ENCODE results near the gene PEPD.
A peak's percentile ranks its signal among the peaks of the same experiment; 100 is the strongest.

PEPD gene

GRCh38 chr19:33402421-33403220 is 119.0 kb downstream of the PEPD start:
- Histone ChIP-seq H3K14ac (ENCODE audit: low read length) (peak overlapping the region; percentile 47), H3K9ac (ENCODE audit: low read depth, low read length, poor library complexity) (peak overlapping the region; percentile 72), H3K4me1 (ENCODE audit: control insufficient read depth in 2 of 2, insufficient read depth in 1 of 2, low read depth in 1 of 2, low read length in 2 of 2) (peaks cover 2 to 7% of the 10 kb centered on the region in 2 donors), H2BK5ac (ENCODE audit: low read length) (peak overlapping the region; percentile 26), H3K27me3 (ENCODE audit: control insufficient read depth in 3 of 3, insufficient read depth in 3 of 3, low read depth in 1 of 3, low read length in 3 of 3) (no peaks in the 10 kb centered on the region), H3K18ac (ENCODE audit: low read length) (peak overlapping the region; percentile 65), H3K4me2 (ENCODE audit: insufficient read depth, low read length, poor library complexity, severe bottlenecking) (no peak overlapping the region), H2AFZ (ENCODE audit: low read length) (no peak overlapping the region), H4K91ac (ENCODE audit: low read depth, low read length, poor library complexity) (no peak overlapping the region), H2BK120ac (ENCODE audit: low read depth, low read length) (no peak overlapping the region), H2BK15ac (ENCODE audit: low read length) (no peak overlapping the region), H3K4ac (ENCODE audit: low read length) (no peak overlapping the region), H4K8ac (ENCODE audit: low read depth, low read length) (peak overlapping the region; percentile 50), H3K36me3 (replicated peaks in 1 of 2; ENCODE audit: control insufficient read depth in 2 of 2, insufficient read depth in 2 of 2, low read length in 2 of 2) (peaks cover 0 to 2% of the 10 kb centered on the region in 2 donors), H3K4me3 (ENCODE audit: low read length in 2 of 2) (peak overlapping the region in 1 of 2 donors; percentile 35), H3K23ac (ENCODE audit: low read depth, low read length, poor library complexity) (peak overlapping the region; percentile 57), H2AK5ac (ENCODE audit: low read depth, low read length) (peak overlapping the region; percentile 32), H3K79me1 (ENCODE audit: low read depth, low read length) (peaks cover 3% of the 10 kb centered on the region), H3K27ac (replicated peaks; ENCODE audit: low read length) (no peak overlapping the region), H2BK12ac (ENCODE audit: low read length) (peak overlapping the region; percentile 81), H3K9me3 (replicated peaks in 1 of 2; ENCODE audit: control insufficient read depth in 2 of 2, insufficient read depth in 1 of 2, low read depth in 1 of 2, low read length in 2 of 2) (no peaks in the 10 kb centered on the region)
- no peak for DNase-seq (ENCODE audit: low spot score)
- WGBS, 2 donors (ENCODE audit: extremely low coverage in 2 of 2, insufficient read length in 2 of 2, insufficient replicate concordance in 1 of 2): no CpG with 5 or more reads among the region's 18 CpGs

GRCh38 chr19:33401683-33402420 is 119.7 kb downstream of the PEPD start:
- peak overlapping the region; percentile 47 for H3K14ac ChIP-seq (ENCODE audit: low read length)
- DNase-seq (ENCODE audit: low spot score): no peak
- no peak overlapping the region for H4K91ac ChIP-seq (ENCODE audit: low read depth, low read length, poor library complexity)
- peak overlapping the region; percentile 24 for H3K18ac ChIP-seq (ENCODE audit: low read length)
- H2BK5ac ChIP-seq (ENCODE audit: low read length): no peak overlapping the region
- H3K23ac ChIP-seq (ENCODE audit: low read depth, low read length, poor library complexity): peak overlapping the region; percentile 68
- H2AFZ ChIP-seq (ENCODE audit: low read length): no peak overlapping the region
- H3K9ac ChIP-seq (ENCODE audit: low read depth, low read length, poor library complexity): peak overlapping the region; percentile 63
- no peak overlapping the region for H4K8ac ChIP-seq (ENCODE audit: low read depth, low read length)
- no peak overlapping the region for H2BK12ac ChIP-seq (ENCODE audit: low read length)
- no CpG with 5 or more reads among the region's 30 CpGs for WGBS, 2 donors (ENCODE audit: extremely low coverage in 2 of 2, insufficient read length in 2 of 2, insufficient replicate concordance in 1 of 2)
- H3K27me3 ChIP-seq (ENCODE audit: control insufficient read depth in 3 of 3, insufficient read depth in 3 of 3, low read depth in 1 of 3, low read length in 3 of 3): no peaks in the 10 kb centered on the region
- no peak overlapping the region for H3K4me3 ChIP-seq (ENCODE audit: low read length in 2 of 2)
- H3K4me2 ChIP-seq (ENCODE audit: insufficient read depth, low read length, poor library complexity, severe bottlenecking): no peak overlapping the region
- peaks cover 0 to 2% of the 10 kb centered on the region in 2 donors for H3K36me3 ChIP-seq (replicated peaks in 1 of 2; ENCODE audit: control insufficient read depth in 2 of 2, insufficient read depth in 2 of 2, low read length in 2 of 2)
- H3K27ac ChIP-seq (replicated peaks; ENCODE audit: low read length): no peak overlapping the region
- peak overlapping the region; percentile 86 for H2AK5ac ChIP-seq (ENCODE audit: low read depth, low read length)
- H3K4me1 ChIP-seq (ENCODE audit: control insufficient read depth in 2 of 2, insufficient read depth in 1 of 2, low read depth in 1 of 2, low read length in 2 of 2): peaks cover 5 to 13% of the 10 kb centered on the region in 2 donors
- H2BK15ac ChIP-seq (ENCODE audit: low read length): no peak overlapping the region
- H2BK120ac ChIP-seq (ENCODE audit: low read depth, low read length): no peak overlapping the region
- H3K79me1 ChIP-seq (ENCODE audit: low read depth, low read length): peaks cover 3% of the 10 kb centered on the region
- no peaks in the 10 kb centered on the region for H3K9me3 ChIP-seq (replicated peaks in 1 of 2; ENCODE audit: control insufficient read depth in 2 of 2, insufficient read depth in 1 of 2, low read depth in 1 of 2, low read length in 2 of 2)
- H3K4ac ChIP-seq (ENCODE audit: low read length): no peak overlapping the region

DNA sequence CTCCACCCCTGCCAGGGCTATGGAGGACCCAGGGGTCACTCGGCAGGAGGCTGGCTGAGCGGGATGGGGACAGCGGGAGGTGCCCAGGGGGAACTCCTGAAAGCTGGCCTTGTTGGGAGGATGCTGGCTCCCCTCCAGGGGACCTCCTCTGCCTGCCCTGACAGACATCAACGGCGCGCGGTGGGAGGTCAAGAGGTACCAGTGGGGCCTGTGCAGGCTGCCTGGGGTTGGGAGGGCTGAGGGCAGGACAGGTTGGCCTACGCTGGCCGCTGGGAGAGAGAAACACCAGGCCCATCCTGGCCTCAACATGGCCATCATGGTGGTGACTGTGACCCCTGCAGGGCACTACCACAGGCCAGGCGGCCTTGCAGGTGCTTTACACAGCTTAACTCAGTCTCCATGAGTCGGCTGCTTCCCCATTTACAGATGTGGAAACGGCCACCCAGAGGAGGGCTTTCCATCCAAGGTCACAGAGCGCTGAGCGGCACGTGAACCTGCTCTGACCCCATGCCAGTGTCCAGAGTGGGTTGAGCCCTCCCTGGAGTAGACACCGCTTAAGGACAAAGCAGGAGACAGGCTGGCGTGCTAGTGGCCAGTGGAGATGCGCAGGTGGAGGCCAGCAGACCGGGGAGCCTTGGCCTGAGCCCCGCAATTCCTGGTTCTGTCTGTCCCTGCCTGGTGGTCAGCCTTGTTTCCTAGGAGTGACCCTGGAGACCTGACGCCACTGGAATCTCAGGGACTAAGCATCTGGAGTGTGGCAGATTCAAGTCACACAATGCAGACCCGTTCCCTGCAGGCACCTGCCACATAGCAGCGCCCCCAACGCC is 120.5 kb downstream of the PEPD start:
- Histone ChIP-seq H3K4ac (ENCODE audit: low read length) (no peak overlapping the region), H2AFZ (ENCODE audit: low read length) (no peak overlapping the region), H2BK5ac (ENCODE audit: low read length) (no peak overlapping the region), H4K8ac (ENCODE audit: low read depth, low read length) (peak overlapping the region; percentile 89), H3K4me1 (ENCODE audit: control insufficient read depth in 2 of 2, insufficient read depth in 1 of 2, low read depth in 1 of 2, low read length in 2 of 2) (peaks cover 7 to 10% of the 10 kb centered on the region in 2 donors), H2BK12ac (ENCODE audit: low read length) (no peak overlapping the region), H4K91ac (ENCODE audit: low read depth, low read length, poor library complexity) (no peak overlapping the region), H3K79me1 (ENCODE audit: low read depth, low read length) (peaks cover 5% of the 10 kb centered on the region), H3K9ac (ENCODE audit: low read depth, low read length, poor library complexity) (peak overlapping the region; percentile 60), H2BK15ac (ENCODE audit: low read length) (no peak overlapping the region), H3K36me3 (replicated peaks in 1 of 2; ENCODE audit: control insufficient read depth in 2 of 2, insufficient read depth in 2 of 2, low read length in 2 of 2) (peaks cover 0 to 2% of the 10 kb centered on the region in 2 donors), H3K18ac (ENCODE audit: low read length) (peak overlapping the region; percentile 24), H3K4me3 (ENCODE audit: low read length in 2 of 2) (no peak overlapping the region), H3K23ac (ENCODE audit: low read depth, low read length, poor library complexity) (peak overlapping the region; percentile 68), H2AK5ac (ENCODE audit: low read depth, low read length) (peak overlapping the region; percentile 86), H3K27me3 (ENCODE audit: control insufficient read depth in 3 of 3, insufficient read depth in 3 of 3, low read depth in 1 of 3, low read length in 3 of 3) (no peaks in the 10 kb centered on the region), H3K27ac (replicated peaks; ENCODE audit: low read length) (no peak overlapping the region), H3K4me2 (ENCODE audit: insufficient read depth, low read length, poor library complexity, severe bottlenecking) (no peak overlapping the region), H3K9me3 (replicated peaks in 1 of 2; ENCODE audit: control insufficient read depth in 2 of 2, insufficient read depth in 1 of 2, low read depth in 1 of 2, low read length in 2 of 2) (no peaks in the 10 kb centered on the region), H3K14ac (ENCODE audit: low read length) (peak overlapping the region; percentile 71), H2BK120ac (ENCODE audit: low read depth, low read length) (no peak overlapping the region)
- no CpG with 5 or more reads among the region's 24 CpGs for WGBS, 2 donors (ENCODE audit: extremely low coverage in 2 of 2, insufficient read length in 2 of 2, insufficient replicate concordance in 1 of 2)
- DNase-seq (ENCODE audit: low spot score): no peak

Data from neuronal stem cell (in vitro differentiated cells).